Middle frontal gyrus (tissue), 1 donor: Measurements from ENCODE around the gene EMCN.

Experiments
- DNase-seq: peaks from one replicate; pipeline ENCODE4 v3.0.0-alpha.2; 2015; ENCODE audit warnings: low spot score; ENCODE audit errors: extremely low spot score

Gene EMCN

DNA sequence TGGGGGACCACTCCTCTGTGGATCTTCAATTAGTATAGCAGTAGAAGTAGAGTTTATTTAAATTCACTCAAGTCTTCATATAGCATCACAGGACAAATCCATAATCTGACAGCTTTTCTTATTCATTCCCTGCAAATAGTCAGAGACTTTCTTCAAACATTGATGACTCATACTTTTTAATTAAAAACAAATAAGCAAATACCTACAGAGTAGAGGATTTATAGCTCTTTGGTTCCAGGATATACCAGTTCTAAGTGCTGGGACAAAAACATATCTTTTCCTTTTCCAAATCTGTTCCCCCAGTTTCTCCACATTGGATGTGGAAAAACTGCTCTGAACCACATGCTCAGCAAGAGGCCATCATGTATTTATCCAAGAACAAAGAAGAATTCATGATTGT, 24.1 kb downstream of the EMCN start:
- DNase-seq, result no peak

DNA sequence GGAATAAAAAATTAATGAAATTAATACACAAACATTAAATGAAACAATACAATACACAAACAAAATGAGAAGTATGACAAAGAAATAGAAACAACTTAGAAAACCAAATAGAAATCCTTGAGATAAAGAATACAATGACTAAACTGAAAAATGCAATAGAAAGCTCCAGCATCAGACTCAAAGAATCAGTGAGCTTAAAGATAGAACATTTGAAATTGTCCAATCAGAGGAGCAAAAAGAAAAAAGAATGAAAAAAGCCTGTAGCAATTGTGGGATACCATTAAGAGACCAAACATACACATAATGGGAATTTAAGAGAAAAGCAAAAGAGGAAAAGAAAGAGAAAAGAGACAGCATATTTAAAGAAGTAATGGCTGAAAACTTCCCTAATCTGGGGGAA, 25.7 kb downstream of the EMCN start:
- DNase-seq, result no peak

DNA sequence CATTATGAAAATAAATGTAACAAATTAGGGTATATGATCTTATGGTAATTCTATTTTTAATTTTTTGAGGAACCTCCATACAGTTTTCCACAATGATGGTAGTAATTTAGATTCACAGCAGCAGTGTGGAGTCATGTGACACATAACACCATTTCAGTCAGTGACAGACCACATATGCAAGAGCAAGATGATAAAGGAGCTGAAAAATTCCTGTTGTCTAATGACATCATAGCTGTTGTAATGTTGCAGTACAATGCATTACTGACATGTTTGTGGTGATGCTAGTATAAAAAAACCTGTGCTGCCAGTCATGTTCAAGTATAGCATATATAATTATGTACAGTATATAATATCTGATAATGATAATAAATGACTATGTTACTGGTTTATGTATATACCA, 28.5 kb downstream of the EMCN start:
- DNase-seq, result no peak

DNA sequence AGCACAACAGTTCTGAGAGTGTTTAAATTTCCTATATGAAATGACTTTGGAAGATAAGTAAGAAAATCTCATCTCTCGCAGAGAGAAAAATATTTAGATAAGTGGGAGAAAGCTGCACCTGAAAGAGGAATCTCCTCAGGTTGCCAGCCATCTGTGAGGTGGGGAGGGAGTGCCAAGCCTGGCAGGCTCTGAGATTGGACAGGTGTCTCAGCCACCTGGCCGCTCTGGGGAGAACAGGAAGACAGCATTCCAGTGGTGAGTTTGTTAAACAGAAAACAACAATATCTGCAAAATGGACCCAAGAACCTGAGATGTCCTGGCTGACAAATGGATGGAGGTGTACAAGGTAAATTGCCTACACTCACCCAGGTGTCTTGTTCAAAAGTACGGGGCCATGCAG, 31.3 kb downstream of the EMCN start:
- DNase-seq, result no peak

DNA sequence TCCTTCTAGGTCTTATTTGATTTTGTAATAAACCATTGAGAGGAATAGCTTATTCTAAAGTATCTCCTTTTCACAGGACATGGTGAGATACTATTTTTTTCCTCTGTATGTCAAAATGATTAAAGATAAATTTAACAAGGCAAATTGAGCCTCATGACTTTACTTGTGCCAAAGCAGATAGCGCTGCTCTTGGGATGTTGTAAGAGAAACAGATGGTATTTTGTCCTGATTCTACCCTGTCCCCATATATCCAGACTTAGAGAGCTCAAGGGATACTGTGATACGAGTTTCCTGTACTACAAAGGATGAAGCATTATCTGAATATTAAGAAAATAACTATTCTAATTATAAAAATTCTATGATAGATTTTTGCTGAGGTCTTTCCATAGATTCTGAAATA, 34.0 kb downstream of the EMCN start:
- no peak for DNase-seq

DNA sequence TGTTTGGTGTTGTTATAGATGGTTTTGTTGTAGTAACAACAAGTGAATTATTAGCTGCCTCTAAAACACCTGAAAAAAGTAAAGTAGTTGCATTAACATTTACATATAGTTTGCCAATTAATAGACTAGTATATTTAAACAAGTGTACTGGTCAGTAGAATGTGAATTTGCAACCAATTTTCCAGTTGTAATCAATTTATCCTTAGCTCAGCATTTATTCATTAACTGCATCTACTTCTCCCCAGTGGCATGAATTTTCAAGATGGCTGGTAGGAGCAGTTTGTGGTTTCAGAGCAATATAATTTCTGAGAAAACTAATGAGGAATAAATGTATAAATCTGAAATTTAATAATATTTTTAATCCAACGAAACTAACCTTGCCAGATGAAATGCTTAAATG, 37.9 kb downstream of the EMCN start:
- DNase-seq, result no peak

DNA sequence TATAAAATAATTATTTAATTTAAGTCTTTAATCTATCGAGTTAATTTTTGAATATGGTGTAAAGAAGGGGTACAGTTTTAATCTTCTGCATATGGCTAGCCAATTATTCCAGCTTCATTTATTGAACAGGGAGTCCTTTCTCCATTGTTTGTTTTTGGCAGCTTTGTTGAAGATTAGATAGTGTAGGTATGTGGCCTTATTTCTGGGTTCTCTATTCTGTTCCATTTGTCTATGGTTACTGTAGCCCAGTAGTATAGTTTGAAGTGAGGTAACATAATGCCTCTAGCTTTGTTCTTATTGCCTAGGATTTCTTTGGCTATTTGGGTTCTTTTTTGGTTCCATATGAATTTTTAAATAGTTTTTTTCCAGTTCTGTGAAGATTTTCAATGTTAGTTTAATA, 48.3 kb downstream of the EMCN start:
- DNase-seq, result no peak

DNA sequence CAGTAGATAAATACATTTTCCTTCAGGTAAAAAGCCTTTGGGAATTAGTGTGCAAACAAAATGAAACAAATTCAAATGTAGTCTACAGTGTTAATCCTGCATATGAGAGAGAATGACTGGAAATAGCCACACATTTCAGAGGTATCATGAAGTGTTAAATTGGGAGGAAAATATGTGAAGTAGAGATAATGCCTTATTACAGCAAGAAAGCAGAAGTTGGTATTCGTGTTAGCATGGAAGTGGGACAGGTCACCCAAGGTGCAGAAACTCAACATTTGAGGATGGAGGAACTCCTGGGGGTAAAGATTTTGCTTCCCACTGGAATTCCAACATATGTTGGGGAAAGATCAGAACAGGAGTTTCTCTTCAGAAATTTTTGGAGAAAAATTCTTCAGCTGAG, 51.3 kb downstream of the EMCN start:
- DNase-seq, result no peak

DNA sequence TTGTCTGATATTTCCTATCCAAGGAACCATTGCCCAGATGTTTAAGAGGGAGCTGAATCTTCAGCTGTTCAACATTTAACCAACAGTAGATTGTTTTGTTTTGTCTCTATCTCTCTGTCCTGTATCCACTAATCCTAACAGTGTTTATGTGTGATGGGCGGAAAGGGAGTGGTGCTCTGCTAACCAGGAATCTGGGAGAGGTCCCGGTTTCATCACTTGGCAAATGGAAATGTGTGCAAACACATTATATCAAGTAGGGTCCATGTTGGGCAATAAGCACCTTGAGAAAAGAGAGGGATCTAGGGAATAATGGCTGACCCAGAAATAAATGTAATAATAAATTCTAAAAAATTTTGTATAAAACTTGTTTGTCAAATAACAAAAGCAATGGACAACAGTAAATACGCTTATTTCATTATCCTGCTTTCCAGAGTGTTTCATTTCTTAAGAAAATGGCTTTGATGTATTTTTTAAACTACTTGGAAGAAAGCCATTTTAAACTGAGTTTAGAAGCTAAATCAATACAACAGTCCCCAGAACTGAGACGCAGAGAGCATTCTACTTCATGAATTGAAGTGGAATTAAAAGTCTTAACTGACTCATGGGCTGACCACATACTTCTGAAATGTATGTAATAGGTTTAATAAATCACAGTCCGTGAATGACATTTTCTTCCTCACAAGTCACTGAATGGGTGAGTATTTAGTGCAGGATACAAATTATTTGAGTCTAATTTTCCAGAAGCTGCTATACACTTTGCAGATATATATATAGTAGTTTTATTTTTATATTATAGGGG, 55.8 kb downstream of the EMCN start:
- no peak for DNase-seq

DNA sequence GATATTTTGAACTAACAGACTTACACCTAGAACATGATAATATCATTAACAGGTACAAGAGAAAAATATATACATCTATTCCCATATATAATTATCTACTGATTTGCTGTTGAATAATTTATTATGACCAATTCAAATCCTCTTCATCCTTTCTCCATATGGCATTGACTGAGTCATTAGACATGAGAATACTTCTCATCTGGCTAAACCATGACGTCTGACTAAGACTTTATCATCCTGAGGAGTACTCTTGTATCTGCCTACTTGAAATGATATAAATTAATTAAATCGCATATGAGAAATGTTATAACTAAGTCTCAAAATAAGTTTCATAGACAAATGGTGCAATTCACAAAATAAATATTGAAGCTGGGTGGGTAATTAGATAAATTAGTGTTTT, 67.4 kb downstream of the EMCN start:
- DNase-seq, result no peak

DNA sequence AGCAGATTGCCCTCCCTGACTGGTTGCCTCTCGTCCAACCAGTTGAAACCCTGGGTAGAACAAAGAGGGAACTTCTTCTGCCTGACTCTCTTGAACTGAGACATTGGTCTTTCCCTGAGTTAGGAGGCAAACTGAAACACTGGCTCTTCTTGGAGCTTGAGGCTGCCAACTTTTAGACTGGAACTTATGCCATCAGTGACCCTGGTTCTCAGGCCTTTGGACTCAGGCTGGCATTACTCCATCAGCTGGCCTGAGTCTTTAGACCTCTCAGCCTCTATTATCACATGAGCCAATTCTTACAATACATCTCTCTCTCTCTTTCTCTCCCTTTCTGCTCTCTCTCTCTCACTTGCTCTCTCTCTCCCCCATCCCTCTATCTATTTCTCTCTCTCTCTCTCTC, 86.4 kb downstream of the EMCN start:
- no peak for DNase-seq

DNA sequence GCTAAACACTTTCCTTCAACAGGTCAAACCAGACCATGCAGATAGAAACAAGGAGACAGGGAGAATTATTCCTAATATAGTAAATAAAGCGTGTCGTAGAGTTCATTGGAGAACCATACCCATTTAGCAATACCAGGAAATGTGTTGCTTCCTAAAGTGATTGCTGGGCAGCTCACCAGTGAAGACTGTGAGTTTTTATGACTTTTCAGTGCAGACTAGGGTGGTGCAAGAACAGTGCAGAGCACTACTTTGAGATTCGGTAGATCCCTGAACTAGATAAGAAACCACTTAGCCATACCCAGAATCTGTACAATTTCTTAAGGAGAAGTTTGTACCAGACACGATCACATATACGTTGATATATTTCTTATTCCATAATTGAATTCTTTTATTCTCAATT, 87.4 kb downstream of the EMCN start:
- no peak for DNase-seq

DNA sequence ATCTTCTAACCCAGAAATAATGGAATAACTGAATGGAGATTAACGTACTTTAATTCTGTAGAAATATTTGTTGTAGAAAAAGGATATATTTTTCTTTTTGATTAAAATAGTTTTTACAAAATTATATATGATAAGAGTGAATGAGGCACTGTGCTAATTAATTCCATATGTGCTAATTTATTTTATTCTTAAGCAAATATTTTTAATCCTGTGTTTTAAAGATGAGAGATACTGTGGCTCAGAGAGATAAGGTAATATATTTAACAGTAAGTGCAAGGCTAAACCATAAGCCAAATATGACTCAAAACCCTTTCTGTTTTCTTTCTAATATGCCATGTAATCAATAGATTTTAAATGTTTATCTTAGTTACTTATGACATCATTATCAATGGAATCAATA, 88.2 kb downstream of the EMCN start:
- DNase-seq, result no peak

DNA sequence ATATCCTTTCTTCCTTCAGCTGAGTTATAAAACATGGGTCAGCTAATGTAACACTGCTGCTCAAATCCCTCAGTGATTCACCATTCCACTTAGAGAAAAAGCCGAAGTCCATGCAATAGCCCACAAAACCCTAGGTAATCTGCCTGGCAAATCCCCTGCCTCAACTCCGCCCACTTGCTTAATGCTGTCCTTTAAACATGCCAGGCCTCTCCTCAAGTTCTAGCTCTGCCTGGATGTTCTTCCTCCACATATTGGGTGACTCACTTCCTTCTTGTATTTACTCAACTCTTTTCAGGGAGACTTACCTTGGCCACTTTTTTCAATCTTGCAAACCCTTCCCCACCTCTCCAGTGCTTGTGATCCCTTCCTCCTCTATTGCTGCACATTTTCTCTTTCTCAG, 89.8 kb downstream of the EMCN start:
- DNase-seq, result no peak

DNA sequence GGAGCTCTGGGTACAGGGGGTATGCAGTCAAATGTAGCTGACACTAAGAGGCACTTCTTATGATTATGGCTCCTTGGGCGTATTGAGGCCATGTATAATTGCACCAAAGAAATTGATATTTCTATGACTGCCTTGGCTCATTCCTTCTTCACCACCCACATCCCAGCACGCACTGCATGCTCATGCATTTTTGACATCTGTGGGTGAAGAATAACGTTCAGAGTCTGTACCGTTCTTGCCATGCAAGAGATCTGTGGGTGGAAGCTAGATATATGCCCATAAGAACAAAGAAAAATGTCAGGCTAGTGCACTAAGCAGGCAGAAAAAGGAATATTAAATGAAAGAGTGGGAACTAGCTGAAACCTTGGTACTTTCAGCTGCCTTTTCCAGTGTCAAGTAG, 93.4 kb downstream of the EMCN start:
- peak; percentile 39 for DNase-seq

DNA sequence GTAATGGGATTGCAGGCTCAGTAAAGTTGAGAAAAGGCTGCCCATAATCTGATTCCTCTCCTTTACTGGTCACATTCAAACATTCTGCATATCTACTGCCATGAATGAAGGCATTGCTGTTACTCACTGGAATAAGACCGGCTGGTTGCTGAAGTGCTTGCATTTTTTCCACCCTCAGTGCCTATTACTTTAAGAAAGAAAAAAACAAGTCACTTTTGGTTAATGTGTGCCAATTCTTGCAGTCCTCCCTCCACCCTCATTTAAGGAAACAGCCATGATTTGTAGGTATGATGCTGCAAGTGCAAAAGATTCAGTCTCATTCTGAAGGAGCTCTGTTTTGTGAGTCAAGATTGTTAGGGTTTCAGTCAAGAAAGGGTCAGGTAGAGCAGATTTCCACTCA, 94.9 kb downstream of the EMCN start:
- DNase-seq, result no peak

DNA sequence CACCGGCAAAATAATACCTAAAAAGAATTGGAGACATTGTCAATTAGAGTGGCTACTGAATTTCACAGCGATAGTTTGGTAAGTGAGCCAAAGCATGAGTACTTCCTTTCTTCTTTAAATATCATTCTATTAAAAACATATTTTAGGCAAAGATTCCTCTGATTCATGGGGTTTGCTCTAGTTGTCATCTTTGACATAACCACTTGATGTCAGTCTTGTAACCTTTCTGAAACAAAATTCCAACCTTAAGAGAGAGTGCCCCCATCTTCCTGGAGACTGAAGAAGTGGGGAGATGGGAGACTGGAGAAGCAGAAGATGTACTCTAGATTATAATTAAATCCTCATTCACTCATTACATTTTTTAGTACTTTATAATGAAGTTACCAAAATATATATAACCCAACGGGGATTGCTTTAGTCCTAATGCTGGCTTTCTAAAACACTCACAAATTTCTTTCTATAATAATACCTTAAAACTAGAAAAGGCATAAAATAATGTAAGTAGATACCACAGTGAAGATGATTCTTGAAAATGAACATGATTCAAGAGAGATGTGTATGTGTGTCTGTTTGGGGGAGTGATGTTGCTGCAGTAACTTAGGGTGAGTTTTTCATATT, 96.4 kb downstream of the EMCN start:
- no peak for DNase-seq

DNA sequence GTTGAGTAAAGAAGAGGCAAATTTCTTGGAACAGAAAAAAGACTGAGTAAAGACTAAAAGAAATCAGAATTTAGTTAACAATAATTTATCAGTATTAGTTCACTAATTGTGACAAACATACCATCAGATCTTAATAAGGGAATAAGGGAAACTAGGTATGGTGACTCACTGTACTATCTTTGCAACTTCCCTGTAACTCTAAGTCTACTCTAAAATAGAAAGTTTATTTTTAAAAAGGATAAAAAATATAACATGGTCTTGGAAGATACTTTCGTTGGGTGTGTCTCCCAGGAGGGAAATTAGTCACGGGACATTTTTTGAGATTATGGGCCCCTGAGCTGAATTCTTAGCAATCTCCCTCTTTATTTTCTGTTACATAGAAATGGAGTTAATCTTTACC, 97.3 kb downstream of the EMCN start:
- DNase-seq, result no peak

DNA sequence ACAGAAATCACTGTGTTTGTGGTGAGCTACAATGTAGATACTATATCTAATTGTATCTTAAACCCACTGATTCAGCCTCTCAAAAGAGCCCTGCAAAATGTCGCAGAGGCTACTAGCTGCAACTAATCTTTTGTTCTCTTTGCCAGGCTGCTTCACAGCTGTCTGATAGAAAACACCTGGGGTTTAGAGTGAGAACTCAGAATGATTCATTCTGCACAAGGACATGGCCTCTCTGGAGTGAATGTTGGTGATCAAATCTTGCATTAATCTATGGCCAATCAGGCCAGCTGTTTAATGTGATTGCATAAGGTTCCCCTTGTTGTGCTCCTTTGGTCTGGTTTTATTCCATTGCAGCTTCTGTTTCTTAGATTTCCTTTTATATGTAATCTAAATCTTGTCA, 100.3 kb downstream of the EMCN start:
- DNase-seq, result no peak

DNA sequence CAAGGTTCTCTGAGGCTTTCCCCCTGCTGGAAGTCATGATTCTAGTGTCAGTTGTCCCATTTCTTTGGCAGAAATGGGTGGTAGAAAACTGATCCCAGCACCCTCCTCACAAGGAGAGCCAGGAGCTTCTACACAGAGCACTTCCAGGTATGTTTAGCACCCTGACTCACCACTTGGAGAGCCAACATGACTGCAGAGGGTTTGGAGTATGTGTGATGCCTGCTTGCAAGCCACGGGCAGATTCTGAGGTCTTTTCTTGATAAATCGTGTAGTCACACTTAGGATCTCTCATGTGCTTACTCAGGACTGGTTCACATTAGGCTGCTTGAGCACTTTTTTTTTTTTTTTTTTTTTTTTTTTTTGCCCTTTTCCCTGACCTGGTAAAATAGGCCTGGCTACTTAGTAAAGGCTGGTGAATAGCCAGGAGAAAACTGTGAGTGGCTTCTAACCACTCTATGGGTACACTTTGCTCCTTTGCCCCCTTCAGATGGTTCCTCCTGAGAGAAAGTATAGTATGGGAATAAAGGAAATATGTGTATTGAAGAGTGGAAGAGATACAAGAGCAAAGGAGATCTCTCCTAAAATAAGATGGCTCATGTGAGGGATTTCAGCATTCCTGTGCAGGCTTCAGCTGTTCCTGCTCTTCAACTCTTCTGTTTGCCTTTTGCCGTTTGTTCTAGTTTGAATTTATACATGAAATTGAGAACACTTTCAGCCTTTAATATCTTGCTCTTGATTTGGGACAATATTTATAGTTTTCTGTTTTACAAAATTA, 103.6 kb downstream of the EMCN start:
- DNase-seq, result no peak

DNA sequence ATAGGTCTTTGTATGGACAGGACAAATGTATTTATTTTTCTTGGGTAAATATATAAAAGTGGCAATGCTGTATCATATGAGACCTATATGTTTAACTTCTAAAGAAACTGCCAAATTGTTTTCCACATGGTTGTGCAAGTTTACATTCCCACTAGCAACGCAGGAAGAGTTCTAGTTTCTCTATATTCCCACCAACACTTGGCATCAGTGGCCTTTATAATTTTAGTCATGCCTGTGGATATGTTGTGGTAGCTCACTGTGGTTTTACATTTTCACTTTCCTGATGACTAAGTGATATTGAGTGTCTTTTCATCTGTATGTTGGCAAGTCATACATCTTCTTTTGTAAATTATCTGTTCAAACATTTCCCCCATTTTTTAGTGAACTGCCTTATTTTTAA, 126.0 kb downstream of the EMCN start:
- no peak for DNase-seq

DNA sequence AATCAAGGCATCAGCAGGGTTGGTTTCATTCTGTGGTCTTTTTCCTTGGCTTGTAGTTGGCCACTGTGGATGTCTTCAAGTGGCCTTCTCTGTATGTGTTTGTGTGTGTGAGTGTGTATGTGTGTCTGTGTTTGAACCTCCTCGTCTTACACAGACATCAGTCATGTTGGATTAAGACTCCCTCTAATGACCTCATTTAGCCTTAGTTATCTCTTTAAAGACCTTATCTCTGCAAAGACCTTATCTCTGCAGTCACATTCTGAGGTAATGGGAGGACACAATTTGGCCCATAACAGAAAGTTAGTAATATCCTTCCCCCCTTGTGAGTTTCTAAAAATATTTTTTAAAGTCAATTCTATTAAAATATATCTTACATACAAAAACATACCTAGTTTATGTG, 126.7 kb downstream of the EMCN start:
- no peak for DNase-seq

DNA sequence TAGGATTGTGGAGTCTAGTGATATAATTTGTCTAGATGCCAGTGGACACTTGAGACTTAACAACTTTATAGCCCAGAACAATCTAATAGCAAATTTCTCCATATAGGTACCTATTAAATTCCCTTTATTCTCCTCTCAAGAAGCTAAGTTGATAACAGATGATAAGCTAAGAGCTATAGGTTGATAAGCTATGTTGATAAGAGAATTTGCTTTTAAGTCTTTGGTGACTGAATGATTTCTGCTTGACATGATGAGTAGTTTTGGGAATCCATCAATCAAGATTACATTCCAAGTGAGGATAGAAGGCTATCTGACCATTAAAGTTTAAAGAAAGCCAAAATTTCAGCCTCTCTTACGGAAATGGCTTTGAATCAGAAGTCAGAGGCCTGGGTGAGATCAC, 131.6 kb downstream of the EMCN start:
- no peak for DNase-seq
